ENCODE measurements around the gene PKDREJ. TPM values are rescaled to one million over a fixed set of nuclear protein-coding genes. Genes with fewer than 3 reads are reported as not detected.
A peak's percentile ranks its signal among the peaks of the same experiment; 100 is the strongest.
"Not testable (repeated sequence)": the region's sequence is repeated elsewhere in the genome, so short reads cannot be mapped to it uniquely, and the experiment has no call there.

Gene PKDREJ
- polyA plus RNA-seq, 3 donors: 0.33 to 0.52 (median 0.47) TPM

- DNase-seq: no peak
Observed at GRCh38 chr22:46272762-46273431, 9.8 kb upstream of the PKDREJ start.

GRCh38 chr22:46272196-46272595 lies 9.1 kb upstream of the PKDREJ start:
- no peak for DNase-seq

GRCh38 chr22:46269564-46269963 lies 6.4 kb upstream of the PKDREJ start:
- DNase-seq: no peak

GRCh38 chr22:46267431-46268279 lies 4.5 kb upstream of the PKDREJ start, which contains the start of gene TTC38:
Gene TTC38 (plus strand): TSS chr22:46268008. CDS start chr22:46268040, 32 bp downstream.
- peak; percentile 88 for DNase-seq

GRCh38 chr22:46265627-46266026 lies 2.5 kb upstream of the PKDREJ start:
- DNase-seq: not testable (repeated sequence)

GRCh38 chr22:46264520-46264919 lies 1.4 kb upstream of the PKDREJ start:
- not testable (repeated sequence) for DNase-seq

- peak; percentile 49 for DNase-seq
Observed at GRCh38 chr22:46262449-46263215, 511 bp downstream of the PKDREJ start.

- no peak for DNase-seq
Observed at GRCh38 chr22:46260038-46260437, 3.1 kb downstream of the PKDREJ start.

GRCh38 chr22:46259374-46259773 lies 3.8 kb downstream of the PKDREJ start:
- no peak for DNase-seq

- no peak for DNase-seq
Observed at GRCh38 chr22:46256358-46256958, 6.7 kb downstream of the PKDREJ start.

- no peak for DNase-seq
Observed at GRCh38 chr22:46251816-46252380, 11.2 kb downstream of the PKDREJ start.

GRCh38 chr22:46251266-46251665 lies 11.9 kb downstream of the PKDREJ start:
- DNase-seq: no peak

GRCh38 chr22:46250783-46251125 lies 12.4 kb downstream of the PKDREJ start:
- no peak for DNase-seq

- peak; percentile 86 for DNase-seq
Observed at GRCh38 chr22:46250035-46250782, 12.9 kb downstream of the PKDREJ start, which contains the start of gene CDPF1. Gene CDPF1 (minus strand): TSS chr22:46250293. CDS start chr22:46248284, 2,009 bp downstream.

GRCh38 chr22:46247443-46247975 lies 15.6 kb downstream of the PKDREJ start:
- DNase-seq: no peak

- DNase-seq: no peak
Observed at GRCh38 chr22:46246178-46246577, 17.0 kb downstream of the PKDREJ start.

GRCh38 chr22:46245511-46245910 lies 17.6 kb downstream of the PKDREJ start:
- no peak for DNase-seq

- no peak for DNase-seq
Observed at GRCh38 chr22:46244771-46245170, 18.4 kb downstream of the PKDREJ start.

- no peak for DNase-seq
Observed at GRCh38 chr22:46242076-46242475, 21.1 kb downstream of the PKDREJ start.

GRCh38 chr22:46241396-46242007 lies 21.6 kb downstream of the PKDREJ start:
- DNase-seq: no peak
